CD4-positive, alpha-beta T cell treated with Interleukin-21 for 1 hour (primary cell): Measurements from ENCODE around the gene RECQL5.
"Not testable (repeated sequence)": the region's sequence is repeated elsewhere in the genome, so short reads cannot be mapped to it uniquely, and the experiment has no call there.

Experiments
- DNase-seq: peaks from one replicate; pipeline ENCODE4 v3.0.0-alpha.2; 2020

RECQL5 gene

DNA sequence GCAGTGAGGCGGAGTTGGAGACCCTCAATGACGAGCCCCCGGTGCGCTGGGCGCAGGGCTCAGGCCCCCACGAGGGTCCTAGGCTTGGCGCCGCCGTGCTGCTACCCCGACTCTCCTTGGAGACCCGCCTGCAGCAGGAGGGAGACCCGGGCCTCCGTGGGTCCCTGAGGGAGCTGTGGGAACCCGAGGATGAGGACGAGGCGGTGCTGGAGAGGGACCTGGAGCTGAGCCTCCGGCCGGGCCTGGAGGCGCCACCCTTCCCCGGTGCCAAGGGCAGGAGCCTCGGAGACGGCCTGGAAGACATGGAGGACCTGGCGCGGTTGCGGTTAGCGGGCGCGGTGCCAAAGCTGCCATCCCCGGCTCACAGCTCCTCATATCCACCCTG, 77.0 kb downstream of the RECQL5 start:
- DNase-seq, result no peak

DNA sequence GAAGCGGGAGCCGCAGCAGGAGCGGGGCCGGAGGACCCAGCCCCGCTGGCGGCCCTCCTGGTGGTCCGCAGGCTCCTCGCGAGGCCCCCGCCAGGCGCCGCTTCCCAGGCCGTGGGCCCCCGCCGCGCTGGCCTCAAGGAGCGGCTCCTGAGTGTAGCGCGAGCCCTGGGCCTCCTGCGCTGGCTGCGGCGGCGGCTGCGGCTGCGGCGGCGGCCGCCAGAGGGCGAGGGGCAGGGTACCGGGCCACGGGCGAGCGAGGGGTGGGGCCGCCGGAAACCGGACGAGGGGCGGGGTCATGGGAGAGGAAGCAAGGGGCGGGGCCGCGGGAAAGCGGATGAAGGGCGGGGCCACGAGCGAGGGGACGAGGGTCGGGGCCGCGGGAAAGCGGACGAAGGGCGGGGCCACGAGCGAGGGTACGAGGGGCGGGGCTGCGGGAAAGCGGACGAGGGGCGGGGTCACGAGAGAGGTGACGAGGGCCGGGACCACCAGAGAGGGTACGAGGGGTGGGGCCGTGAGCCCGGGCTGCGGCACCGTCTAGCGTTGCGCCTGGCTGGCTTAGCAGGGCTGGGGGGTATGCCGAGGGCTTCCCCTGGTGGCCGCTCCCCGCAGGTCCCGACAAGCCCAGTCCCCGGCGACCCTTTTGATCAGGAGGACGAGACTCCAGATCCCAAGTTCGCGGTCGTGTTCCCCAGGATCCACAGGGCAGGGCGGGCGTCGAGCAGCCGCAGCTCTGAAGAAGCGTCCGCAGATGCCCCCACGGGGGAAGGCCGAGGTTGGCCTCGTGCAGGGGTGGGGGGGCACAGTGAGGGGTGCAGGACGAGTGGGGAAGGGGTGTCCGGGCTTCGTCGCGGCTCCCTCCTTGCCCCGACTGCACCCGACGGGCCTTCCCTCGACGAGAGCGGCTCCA, 77.7 kb downstream of the RECQL5 start:
- DNase-seq, result peak; percentile 96

- DNase-seq, result no peak
These were observed 78.3 kb downstream of the RECQL5 start for GRCh38 chr17:75588596-75589011.

GRCh38 chr17:75587675-75588595, 79.0 kb downstream of the RECQL5 start, which contains the start of gene MYO15B:
MYO15B (plus strand) TSS chr17:75587800; CDS start chr17:75588058, 258 bp downstream.
- peak; percentile 59 for DNase-seq

GRCh38 chr17:75584849-75585175, 82.1 kb downstream of the RECQL5 start:
- DNase-seq, result no peak

DNA sequence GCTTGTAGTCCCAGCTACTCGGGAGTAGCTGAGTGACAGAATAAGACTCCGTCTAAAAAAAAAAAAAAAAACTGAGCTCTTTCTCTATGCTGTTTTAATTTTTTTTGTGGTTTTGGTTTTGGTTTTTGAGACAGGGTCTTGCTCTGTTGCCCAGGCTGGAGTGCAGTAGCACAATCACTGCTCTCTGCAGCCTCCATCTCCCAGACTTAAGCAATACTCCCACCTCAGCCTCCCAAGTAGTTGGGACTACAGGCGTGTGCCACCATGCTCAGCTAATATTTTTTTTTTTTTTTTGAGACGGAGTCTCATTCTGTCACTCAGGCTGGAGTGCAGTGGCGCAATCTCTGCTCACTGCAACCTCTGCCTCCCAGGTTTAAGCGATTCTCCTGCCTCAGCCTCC, 83.8 kb downstream of the RECQL5 start:
- DNase-seq, result not testable (repeated sequence)

- peak; percentile 67 for DNase-seq
These were observed 85.7 kb downstream of the RECQL5 start for GRCh38 chr17:75581121-75581725.
